GM12864 (cell line): ENCODE data around the gene OPN1SW.

ENCODE experiments used
- DNase-seq: peaks from one replicate; pipeline ENCODE4 v3.0.0-alpha.2; 2011; ENCODE audit warnings: low read depth
- H3K4me3 ChIP-seq: 2 replicates; pipeline ENCODE4 v1.5.1; 2011; ENCODE audit warnings: mild to moderate bottlenecking, low read depth, low read length, control low read depth
- CTCF ChIP-seq: IDR thresholded peaks from 2 replicates; pipeline ENCODE4 v1.5.1; 2011; ENCODE audit warnings: low read depth, mild to moderate bottlenecking, moderate library complexity, low read length, control low read depth, inconsistent platforms; ENCODE audit errors: missing control alignments

OPN1SW gene

DNA sequence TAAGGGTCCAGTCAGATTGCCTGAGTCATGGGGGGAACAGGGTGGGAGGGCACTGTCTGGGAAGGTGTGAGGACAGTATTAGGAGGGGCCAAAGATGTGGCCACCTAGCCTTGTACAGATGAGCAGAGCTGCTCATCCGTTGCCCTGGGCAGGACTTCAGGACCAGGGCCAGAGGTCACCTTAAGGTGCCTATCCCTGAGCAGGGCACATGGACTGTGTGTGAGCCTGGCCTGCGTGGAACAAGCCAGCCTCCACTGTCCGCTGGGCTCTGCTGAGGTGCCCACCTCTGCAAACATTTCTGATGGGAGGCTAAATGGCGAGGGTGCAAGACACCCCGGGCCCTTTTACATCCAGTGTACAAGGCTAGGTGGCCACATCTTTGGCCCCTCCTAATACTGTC lies 3.4 kb upstream of the OPN1SW start:
- no peak for DNase-seq
- TF ChIP-seq CTCF: no peak
- H3K4me3 ChIP-seq: no peak overlapping the region

- TF ChIP-seq CTCF: no peak
- H3K4me3 ChIP-seq: no peak overlapping the region
- no peak for DNase-seq
Observed at GRCh38 chr7:128777156-128778123, 1.8 kb upstream of the OPN1SW start.

DNA sequence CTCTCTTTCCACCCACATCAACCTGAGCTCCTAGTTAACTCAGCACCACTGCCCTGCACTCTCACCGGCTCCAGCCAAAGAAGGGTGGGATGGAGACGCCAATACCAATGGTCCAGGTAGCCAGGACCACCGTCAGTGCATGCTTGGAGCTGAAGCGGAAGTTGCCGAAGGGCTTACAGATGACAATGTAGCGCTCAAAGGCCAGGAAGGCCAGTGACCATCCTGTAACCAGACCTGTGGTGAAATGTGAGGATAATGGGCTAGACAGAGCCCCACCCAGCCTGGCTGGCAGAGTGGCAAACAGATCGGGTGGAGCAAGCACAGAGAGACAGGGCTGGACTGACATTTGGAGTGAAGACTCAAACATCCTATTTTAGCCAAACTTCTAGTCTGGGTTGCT lies 673 bp downstream of the OPN1SW start:
- no peak overlapping the region for H3K4me3 ChIP-seq
- no peak for TF ChIP-seq CTCF
- no peak for DNase-seq

DNA sequence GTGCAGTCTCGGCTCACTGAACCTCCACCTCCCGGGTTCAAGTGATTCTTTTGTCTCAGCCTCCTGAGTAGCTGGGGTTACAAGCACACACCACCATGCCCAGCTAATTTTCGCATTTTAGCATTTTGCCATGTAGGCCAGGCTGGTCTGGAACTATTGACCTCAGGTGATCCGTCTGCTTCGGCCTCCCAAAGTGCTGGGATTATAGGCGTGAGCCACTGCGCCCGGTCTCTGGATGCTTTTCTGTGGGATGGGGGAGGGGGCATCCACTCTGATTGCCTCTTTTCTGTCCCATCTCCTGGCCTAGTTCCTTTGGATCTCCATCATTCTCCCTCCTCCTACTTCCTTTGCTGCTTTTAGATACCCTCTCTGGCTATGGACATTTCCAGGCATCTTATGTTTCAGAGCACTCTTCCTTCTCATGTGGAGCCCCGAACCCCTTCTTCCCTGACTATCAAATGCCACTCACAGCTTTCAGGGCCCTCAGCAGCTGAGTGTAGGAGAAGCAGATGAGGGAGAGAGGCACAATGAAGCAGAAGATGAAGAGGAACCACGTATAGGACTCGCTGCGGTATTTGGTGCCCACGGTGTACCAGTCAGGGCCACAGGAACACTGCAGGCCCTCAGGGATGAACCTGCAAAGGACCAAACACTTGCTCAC lies 1.4 kb downstream of the OPN1SW start:
- no peak overlapping the region for H3K4me3 ChIP-seq
- no peak for DNase-seq
- no peak for TF ChIP-seq CTCF

GRCh38 chr7:128773604-128774003 lies 2.0 kb downstream of the OPN1SW start:
- no peak overlapping the region for H3K4me3 ChIP-seq
- no peak for TF ChIP-seq CTCF
- no peak for DNase-seq

DNA sequence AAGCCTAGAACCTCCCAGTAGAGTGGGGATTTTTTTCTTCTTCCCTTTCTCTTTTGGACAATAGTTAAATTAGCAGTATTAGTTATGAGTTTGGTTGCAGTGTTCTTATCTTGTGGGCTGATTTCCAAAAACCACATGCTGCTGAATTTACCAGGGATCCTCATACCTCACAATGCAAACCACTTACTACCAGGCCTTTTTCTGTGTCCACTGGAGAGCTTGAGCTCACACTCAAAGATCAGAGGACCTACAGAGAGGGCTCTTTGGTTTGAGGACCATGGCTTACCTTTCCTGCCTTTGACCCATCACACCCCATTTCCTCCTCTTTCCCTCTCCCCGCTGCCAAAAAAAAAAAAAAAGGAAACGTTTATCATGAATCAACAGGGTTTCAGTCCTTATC lies 5.4 kb downstream of the OPN1SW start:
- DNase-seq: no peak
- H3K4me3 ChIP-seq: no peak overlapping the region
- no peak for TF ChIP-seq CTCF
